Muscle of leg (tissue), 16 donors: ENCODE data around the gene MSMP. TPM values are rescaled to one million over a fixed set of nuclear protein-coding genes. Genes with fewer than 3 reads are reported as not detected.

Source experiments
- DNase-seq: peaks from one replicate; pipeline ENCODE4 v3.0.0; 2013
- H3K27ac ChIP-seq: one replicate; pipeline ENCODE4 v1.5.1; 2013; ENCODE audit warnings: mild to moderate bottlenecking, low read length, control low read depth
- H3K27me3 ChIP-seq: one replicate; pipeline ENCODE4 v1.6.1; 2013; ENCODE audit warnings: low read length; ENCODE audit not compliant: control insufficient read depth, insufficient read depth
- H3K36me3 ChIP-seq: one replicate; pipeline ENCODE4 v1.6.1; 2013; ENCODE audit warnings: low read length; ENCODE audit not compliant: control insufficient read depth, insufficient read depth
- H3K4me1 ChIP-seq: one replicate; pipeline ENCODE4 v1.6.1; 2013; ENCODE audit warnings: low read length; ENCODE audit not compliant: control insufficient read depth, insufficient read depth
- H3K4me3 ChIP-seq: one replicate; pipeline ENCODE4 v1.5.1; 2013; ENCODE audit warnings: low read length, control low read depth
- H3K9me3 ChIP-seq: replicated peaks from 2 replicates; pipeline ENCODE4 v1.6.1; 2013; ENCODE audit warnings: low read depth, low read length; ENCODE audit not compliant: control insufficient read depth
- WGBS: methylation state at CpG from one replicate; pipeline ENCODE4 v1.1.5; 2013; ENCODE audit warnings: missing lambda C conversion rate; ENCODE audit not compliant: insufficient coverage; 5-methylcytosine and 5-hydroxymethylcytosine counted together
- long read RNA-seq, 11 donors: transcript quantifications; one replicate each; lab custom pipeline, GENCODE V29; 2026
- polyA plus RNA-seq, 8 donors: library from polyadenylated mRNA; unstranded; fragments of 120-200 nt; gene quantifications; one replicate each; pipeline versions ENCODE4 v1.2.1 to v1.2.3, GENCODE V29; 2013; ENCODE audit warnings: inconsistent platforms in 1 of 8, low replicate concordance in 1 of 8; ENCODE audit not compliant: insufficient read length in 8 of 8, insufficient read depth in 1 of 8
- total RNA-seq: library from RNA; stranded (reverse); fragments of 120-200 nt; gene quantifications from one replicate; pipeline ENCODE4 v1.2.4, GENCODE V29; 2013

MSMP gene
- total RNA-seq (0.18 TPM), polyA plus RNA-seq (under 1 TPM in 2 of 8 donors, not detected in 6; 0.42 to 0.50 TPM)
- long read RNA-seq, donor 1, partial matches to known transcripts, result 0 of 1 reads
- long read RNA-seq, donor 1, other reads (novel, unspliced or antisense), result 0 of 1 reads
- long read RNA-seq, donor 2, result 0 reads
- long read RNA-seq, donor 3, result 0 reads
- long read RNA-seq, donor 4, result 0 reads
- long read RNA-seq, donor 5, partial matches to known transcripts, result 0 of 1 reads
- long read RNA-seq, donor 5, other reads (novel, unspliced or antisense), result 0 of 1 reads
- long read RNA-seq, donor 6, result 0 reads
- long read RNA-seq, donor 7, result 0 reads
- long read RNA-seq, donor 8, result 0 reads
- long read RNA-seq, donor 9, partial matches to known transcripts, result 6 of 6 reads
- long read RNA-seq, donor 9, other reads (novel, unspliced or antisense), result 0 of 6 reads
- long read RNA-seq, donor 10, result 0 reads
- long read RNA-seq, donor 11, result 0 reads

DNA sequence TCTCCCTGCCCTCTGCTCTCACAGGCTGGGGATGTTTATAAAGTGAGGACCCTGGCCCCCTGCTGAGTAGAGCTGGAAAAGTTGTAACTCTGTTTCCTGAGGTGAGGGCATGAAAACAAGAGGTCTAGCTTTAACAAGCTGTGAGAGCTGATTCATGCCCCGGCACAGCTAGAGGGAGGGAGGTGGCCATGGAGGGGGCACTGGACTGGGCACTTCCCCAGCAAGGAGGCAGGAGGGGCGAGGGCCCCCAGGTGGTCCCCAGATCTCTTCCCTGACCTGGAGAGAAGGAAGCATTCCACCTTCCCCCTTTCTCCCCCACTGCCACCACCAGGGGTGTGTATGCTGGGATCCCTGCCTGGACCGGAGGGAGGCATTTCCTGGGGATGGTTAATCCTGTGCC, at the start of gene MSMP:
TSS of gene MSMP (minus strand) at position 13 of the 400 bp plus-strand sequence. CDS start 147 bp downstream, outside the sequence.
- H3K9me3 ChIP-seq, result no peaks in the 10 kb centered on the region
- no peak within 1 kb of the TSS for H3K27ac ChIP-seq
- no peaks in the 10 kb centered on the region for H3K27me3 ChIP-seq
- no peak for DNase-seq
- H3K4me1 ChIP-seq, result peaks cover 24% of the 10 kb centered on the region
- WGBS, result no CpG with 5 or more reads among the region's 3 CpGs
- H3K4me3 ChIP-seq, result no peak within 1 kb of the TSS
- H3K36me3 ChIP-seq, result peaks cover 56% of the 10 kb centered on the region

GRCh38 chr9:35801328-35802128, 47.5 kb upstream of the MSMP start:
- no peaks in the 10 kb centered on the region for H3K27me3 ChIP-seq
- no peak overlapping the region for H3K27ac ChIP-seq
- DNase-seq, result no peak
- no peaks in the 10 kb centered on the region for H3K9me3 ChIP-seq
- 86% methylated on average over 13 of the region's 13 CpGs for WGBS
- no peaks in the 10 kb centered on the region for H3K4me1 ChIP-seq
- H3K4me3 ChIP-seq, result no peak overlapping the region
- H3K36me3 ChIP-seq, result peaks cover 50% of the 10 kb centered on the region

- Histone ChIP-seq H3K4me3 (no peak overlapping the region), H3K36me3 (peaks cover 41% of the 10 kb centered on the region), H3K4me1 (no peaks in the 10 kb centered on the region), H3K27ac (no peak overlapping the region), H3K27me3 (no peaks in the 10 kb centered on the region), H3K9me3 (no peaks in the 10 kb centered on the region)
- DNase-seq, result no peak
- WGBS, result 75% methylated on average over 1 of the region's 7 CpGs
Observed at GRCh38 chr9:35800530-35800929, 46.5 kb upstream of the MSMP start.

- 83% methylated on average over 2 of the region's 4 CpGs for WGBS
- peaks cover 5% of the 10 kb centered on the region for H3K4me1 ChIP-seq
- no peaks in the 10 kb centered on the region for H3K27me3 ChIP-seq
- peaks cover 29% of the 10 kb centered on the region for H3K36me3 ChIP-seq
- no peak overlapping the region for H3K27ac ChIP-seq
- no peak overlapping the region for H3K4me3 ChIP-seq
- DNase-seq, result no peak
- H3K9me3 ChIP-seq, result no peaks in the 10 kb centered on the region
Observed at GRCh38 chr9:35798658-35799374, 44.7 kb upstream of the MSMP start.

- no peak for DNase-seq
- H3K4me1 ChIP-seq, result peaks cover 18% of the 10 kb centered on the region
- H3K27me3 ChIP-seq, result no peaks in the 10 kb centered on the region
- peaks cover 28% of the 10 kb centered on the region for H3K36me3 ChIP-seq
- H3K9me3 ChIP-seq, result no peaks in the 10 kb centered on the region
- 89% methylated on average over 2 of the region's 6 CpGs for WGBS
- H3K27ac ChIP-seq, result no peak overlapping the region
- H3K4me3 ChIP-seq, result no peak overlapping the region
Observed at GRCh38 chr9:35797311-35798109, 43.4 kb upstream of the MSMP start.

DNA sequence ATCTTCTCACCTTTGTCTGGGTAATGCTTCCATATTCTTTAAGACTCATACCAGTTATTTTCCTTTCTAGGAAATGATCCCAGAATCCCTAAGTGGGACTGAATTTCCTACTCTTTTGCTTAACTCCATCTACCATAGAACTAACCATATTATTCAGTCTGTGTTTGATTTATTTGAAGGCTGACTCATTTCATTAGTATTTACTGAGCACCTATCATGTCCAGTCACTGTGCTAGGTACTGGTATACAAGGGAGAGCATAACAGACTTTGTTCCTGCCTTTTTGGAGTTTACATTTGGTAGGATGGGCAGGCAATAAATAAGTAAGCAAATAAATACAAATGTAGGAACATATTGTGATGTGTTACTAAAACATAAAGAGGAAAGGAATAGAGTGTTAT, 41.6 kb upstream of the MSMP start:
- Histone ChIP-seq H3K9me3 (no peaks in the 10 kb centered on the region), H3K27ac (no peak overlapping the region), H3K27me3 (peaks cover 5% of the 10 kb centered on the region), H3K4me1 (peaks cover 27% of the 10 kb centered on the region), H3K36me3 (peaks cover 14% of the 10 kb centered on the region), H3K4me3 (no peak overlapping the region)
- DNase-seq, result no peak

DNA sequence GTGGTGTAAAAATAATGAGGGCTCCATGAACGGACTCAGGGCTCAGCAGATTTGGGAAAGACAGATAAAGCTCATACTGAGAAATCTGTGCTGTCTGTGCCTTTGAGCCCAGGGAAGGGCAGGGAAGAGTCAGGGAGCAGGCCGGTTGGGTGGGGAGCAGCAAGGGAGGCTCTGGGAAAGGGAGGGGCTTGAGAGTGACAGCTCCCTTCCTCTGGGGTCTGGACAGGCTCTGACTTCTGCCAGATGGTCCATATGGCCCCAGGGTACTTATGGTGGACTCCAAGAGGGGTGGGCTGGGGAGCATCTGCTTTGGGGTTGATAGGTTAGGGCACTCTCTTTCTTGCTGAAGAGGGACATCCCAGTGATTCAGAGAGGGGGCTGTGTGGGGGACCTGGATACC, 39.4 kb upstream of the MSMP start:
- DNase-seq, result no peak
- H3K9me3 ChIP-seq, result no peaks in the 10 kb centered on the region
- H3K27ac ChIP-seq, result no peak overlapping the region
- H3K36me3 ChIP-seq, result no peaks in the 10 kb centered on the region
- 35% methylated on average over 2 of the region's 2 CpGs for WGBS
- H3K4me1 ChIP-seq, result peaks cover 31% of the 10 kb centered on the region
- H3K27me3 ChIP-seq, result peaks cover 7% of the 10 kb centered on the region
- no peak overlapping the region for H3K4me3 ChIP-seq

GRCh38 chr9:35792826-35793225, 38.8 kb upstream of the MSMP start:
- Histone ChIP-seq H3K27me3 (peaks cover 7% of the 10 kb centered on the region), H3K9me3 (no peaks in the 10 kb centered on the region), H3K36me3 (no peaks in the 10 kb centered on the region), H3K4me1 (peaks cover 31% of the 10 kb centered on the region), H3K27ac (no peak overlapping the region), H3K4me3 (no peak overlapping the region)
- 78% methylated on average over 14 of the region's 14 CpGs for WGBS
- DNase-seq, result no peak

DNA sequence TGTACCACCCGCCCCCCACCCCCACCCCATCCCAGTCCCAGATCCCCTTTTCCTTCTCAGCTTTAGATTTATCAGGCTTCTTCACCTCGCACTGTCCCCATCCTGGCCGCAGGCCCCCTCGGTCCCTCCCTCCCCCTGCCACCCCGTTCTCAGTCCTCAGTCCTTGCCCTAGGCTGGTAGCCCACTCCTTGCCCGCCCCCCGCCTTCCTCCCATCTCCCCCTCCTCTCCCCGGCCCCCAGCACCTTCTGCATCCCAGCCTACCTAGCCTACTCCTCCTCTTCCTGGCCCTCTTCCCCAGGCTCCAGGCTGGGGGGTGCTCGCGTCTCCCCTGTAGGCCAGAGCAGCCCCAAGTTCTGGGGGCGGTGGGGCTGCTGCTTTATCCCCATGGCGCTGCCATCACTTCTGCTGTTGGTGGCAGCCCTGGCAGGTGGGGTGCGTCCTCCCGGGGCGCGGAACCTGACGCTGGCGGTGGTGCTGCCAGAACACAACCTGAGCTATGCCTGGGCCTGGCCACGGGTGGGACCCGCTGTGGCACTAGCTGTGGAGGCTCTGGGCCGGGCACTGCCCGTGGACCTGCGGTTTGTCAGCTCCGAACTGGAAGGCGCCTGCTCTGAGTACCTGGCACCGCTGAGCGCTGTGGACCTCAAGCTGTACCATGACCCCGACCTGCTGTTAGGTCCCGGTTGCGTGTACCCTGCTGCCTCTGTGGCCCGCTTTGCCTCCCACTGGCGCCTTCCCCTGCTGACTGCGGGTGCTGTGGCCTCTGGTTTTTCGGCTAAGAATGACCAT, 38.1 kb upstream of the MSMP start:
- DNase-seq, result no peak
- WGBS, result 74% methylated on average over 25 of the region's 34 CpGs
- H3K27me3 ChIP-seq, result peaks cover 7% of the 10 kb centered on the region
- H3K9me3 ChIP-seq, result no peaks in the 10 kb centered on the region
- H3K4me1 ChIP-seq, result peaks cover 31% of the 10 kb centered on the region
- H3K4me3 ChIP-seq, result peak overlapping the region; percentile 69
- H3K36me3 ChIP-seq, result no peaks in the 10 kb centered on the region
- no peak overlapping the region for H3K27ac ChIP-seq
